HepG2 (cell line): ENCODE data around the gene ARFGAP3. TPM values are rescaled to one million over a fixed set of nuclear protein-coding genes. Genes with fewer than 3 reads are reported as not detected.

Experiments
- ATAC-seq: fragments of 200-7000 bp; cut with Tn5 transposase; 3 replicates; pipeline ENCODE4 v1.9.1; 2020; ENCODE audit warnings: mild to moderate bottlenecking, moderate library complexity
- BruUV-seq: library from RNA; stranded (reverse); fragments of 400-500 nt; replicated peaks from 2 replicates; lab custom pipeline; 2021; lab: Mats Ljungman, UMichigan
- CTCF ChIA-PET: fragments of 300-600 bp; formaldehyde crosslinking; extraction: SDS; loops from one replicate; lab custom pipeline; 2021; ENCODE audit warnings: low total read pairs, inconsistent platforms, low intra/inter-chr PET ratio; lab: Yijun Ruan, JAX
- POLR2A ChIA-PET: fragments of 350-600 bp; sonication (Branson Sonifier 250); formaldehyde crosslinking; loops from one replicate; lab custom pipeline; 2020; ENCODE audit warnings: antibody characterized with exemption, inconsistent platforms; lab: Yijun Ruan, JAX
- DNase-seq: peaks from one replicate; pipeline ENCODE4 v3.0.0-alpha.2; 2015; ENCODE audit warnings: low spot score
- FAIRE-seq: peaks from 3 replicates; lab custom pipeline; 2011; peaks lifted over from hg19 to GRCh38; lab: Jason Lieb, UNC
- H2AFZ ChIP-seq: one replicate; pipeline ENCODE4 v1.6.1; 2011; ENCODE audit warnings: low read length, inconsistent platforms
- H3K27ac ChIP-seq: fragments of 300-600 bp; 3 replicates; pipeline ENCODE4 v1.8.0; 2011; ENCODE audit warnings: mixed run types, mild to moderate bottlenecking, mixed read lengths, low read length, inconsistent platforms; ENCODE audit not compliant: insufficient read depth; ENCODE audit errors: extremely low read length
- H3K27me3 ChIP-seq, 2 experiments: fragments of 200-600 bp in 1 of 2; 2 replicates in 1 of 2; 3 replicates in 1 of 2; pipeline versions ENCODE4 v1.6.0 to v1.8.0; 2011; ENCODE audit warnings: low read length in 2 of 2, mild to moderate bottlenecking in 2 of 2, moderate library complexity in 2 of 2, inconsistent platforms in 1 of 2; ENCODE audit not compliant: insufficient read depth in 2 of 2, control insufficient read depth in 1 of 2
- H3K36me3 ChIP-seq, 2 experiments: fragments of 200-600 bp in 1 of 2; replicated peaks in 1 of 2; 2 replicates in 1 of 2; 3 replicates in 1 of 2; pipeline versions ENCODE4 v1.5.1 to v1.8.0; 2011; ENCODE audit warnings: low read length in 2 of 2, inconsistent platforms in 1 of 2; ENCODE audit not compliant: insufficient read depth in 2 of 2, control insufficient read depth in 1 of 2
- H3K4me1 ChIP-seq: 2 replicates; pipeline ENCODE4 v1.5.1; 2012; ENCODE audit warnings: low read length, inconsistent platforms; ENCODE audit not compliant: insufficient read depth
- H3K4me2 ChIP-seq: 2 replicates; pipeline ENCODE4 v1.6.0; 2011; ENCODE audit warnings: low read depth, low read length, inconsistent platforms
- H3K4me3 ChIP-seq, 3 experiments: fragments of 200-600 bp in 1 of 3; sonication (generic), shearing (Covaris generic) in 1 of 3; replicated peaks in 1 of 3; 2 replicates each; pipeline ENCODE4 v1.5.1; 2011 to 2016; ENCODE audit warnings: low read length in 3 of 3, inconsistent platforms in 2 of 3, low read depth in 2 of 3, mild to moderate bottlenecking in 2 of 3, control low read depth in 1 of 3, mixed read lengths in 1 of 3; ENCODE audit not compliant: insufficient read depth in 1 of 3
- H3K79me2 ChIP-seq: one replicate; pipeline ENCODE4 v1.6.1; 2011; ENCODE audit warnings: low read length, inconsistent platforms; ENCODE audit not compliant: insufficient read depth
- H3K9ac ChIP-seq: 2 replicates; pipeline ENCODE4 v1.6.0; 2011; ENCODE audit warnings: mild to moderate bottlenecking, low read depth, low read length, inconsistent platforms; ENCODE audit not compliant: insufficient read depth
- H3K9me3 ChIP-seq: 2 replicates; pipeline ENCODE4 v1.5.1; 2012; ENCODE audit warnings: mild to moderate bottlenecking, low read length
- H4K20me1 ChIP-seq: 2 replicates; pipeline ENCODE4 v1.6.0; 2011; ENCODE audit warnings: inconsistent platforms, mild to moderate bottlenecking, low read length, moderate library complexity; ENCODE audit not compliant: insufficient read depth
- ARHGAP35 ChIP-seq: sonication (generic); formaldehyde crosslinking; IDR thresholded peaks from 2 replicates; pipeline ENCODE4 v1.9.0; 2022; ENCODE audit warnings: mild to moderate bottlenecking, inconsistent platforms, moderate library complexity, missing genetic modification reagents, borderline replicate concordance
- DR1 ChIP-seq: sonication (generic); formaldehyde crosslinking; IDR thresholded peaks from 2 replicates; pipeline ENCODE4 v1.8.0; 2021; ENCODE audit warnings: mild to moderate bottlenecking, missing genetic modification reagents, inconsistent platforms
- KDM5B ChIP-seq: sonication (generic); formaldehyde crosslinking; IDR thresholded peaks from 2 replicates; pipeline ENCODE4 v1.4.0; 2020; ENCODE audit warnings: missing genetic modification reagents, mild to moderate bottlenecking, borderline replicate concordance
- MTA1 ChIP-seq: sonication (generic); formaldehyde crosslinking; IDR thresholded peaks from 2 replicates; pipeline ENCODE4 v1.4.0; 2020; ENCODE audit warnings: missing genetic modification reagents, mild to moderate bottlenecking, borderline replicate concordance
- RAD21 ChIP-seq: fragments of 450-650 bp; formaldehyde crosslinking; IDR thresholded peaks from 2 replicates; pipeline ENCODE4 v1.5.0; 2020; ENCODE audit warnings: mild to moderate bottlenecking
- ZNF232 ChIP-seq: sonication (generic); formaldehyde crosslinking; IDR thresholded peaks from 2 replicates; pipeline ENCODE4 v1.4.0; 2020; ENCODE audit warnings: missing genetic modification reagents, borderline replicate concordance
- ZNF589 ChIP-seq: sonication (generic); formaldehyde crosslinking; conservative IDR thresholded peaks from 2 replicates; pipeline ENCODE4 v1.8.0; 2022; ENCODE audit warnings: mild to moderate bottlenecking, moderate library complexity, missing genetic modification reagents
- ZNF768 ChIP-seq: sonication (generic); formaldehyde crosslinking; IDR thresholded peaks from 2 replicates; pipeline ENCODE4 v1.4.0; 2020; ENCODE audit warnings: missing genetic modification reagents
- WGBS: methylation state at CpG from one replicate; pipeline ENCODE4 v1.1.6; 2017; ENCODE audit warnings: low lambda C conversion rate; 5-methylcytosine and 5-hydroxymethylcytosine counted together
- in situ Hi-C: cut with HindIII; loops from 2 replicates; pipeline ENCODE4 v1.10.0; 2017; ENCODE audit warnings: low pct_unique_long_range_greater_than_20kb; ENCODE audit not compliant: extremely low pct_ligation_motif_present
- intact Hi-C: fragments of 100-400 bp; cut with micrococcal nuclease; formaldehyde crosslinking; loops from one replicate; pipeline ENCODE4 v1.10.0; 2022; ENCODE audit not compliant: unreplicated experiment
- polyA plus RNA-seq, 8 experiments: library from polyadenylated mRNA; depleted of rRNA in 3 of 8; stranded (reverse) in 7 of 8; unstranded in 1 of 8; fragments of >200 nt; fragmentation: Illumina TruSeq in 4 of 8; extraction: Trizol in 4 of 8; gene quantifications; 2 replicates each; pipeline versions ENCODE4 v1.2.1 to v1.2.3, GENCODE V29; 2011 to 2016; ENCODE audit warnings: low read depth in 4 of 8, missing spikeins in 1 of 8, mixed read lengths in 1 of 8; ENCODE audit not compliant: insufficient read depth in 1 of 8
- total RNA-seq, 5 experiments: library from RNA; depleted of rRNA; stranded (reverse); fragments of >200 nt; fragmentation: Illumina TruSeq; extraction: Trizol; gene quantifications; 2 replicates each; pipeline ENCODE4 v1.2.3, GENCODE V29; 2016; ENCODE audit warnings: low read depth in 1 of 5
- TF ChIP-seq, protein P1 (sequence below): sonication (generic); formaldehyde crosslinking; conservative IDR thresholded peaks from 2 replicates; pipeline ENCODE4 v1.4.0; 2020; ENCODE audit warnings: missing genetic modification reagents
- TF ChIP-seq, protein P2 (sequence below): sonication (generic); formaldehyde crosslinking; IDR thresholded peaks from 2 replicates; pipeline ENCODE4 v1.4.0; 2020; ENCODE audit warnings: mild to moderate bottlenecking, missing genetic modification reagents, borderline replicate concordance
- TF ChIP-seq, protein P3 (sequence below): sonication (generic); formaldehyde crosslinking; IDR thresholded peaks from 2 replicates; pipeline ENCODE4 v1.5.1; 2020; ENCODE audit warnings: mild to moderate bottlenecking, missing genetic modification reagents
- TF ChIP-seq, protein P4 (sequence below): sonication (generic); formaldehyde crosslinking; conservative IDR thresholded peaks from 2 replicates; pipeline ENCODE4 v1.4.0; 2020; ENCODE audit warnings: missing genetic modification reagents
- TF ChIP-seq, protein P5 (sequence below): sonication (generic); formaldehyde crosslinking; conservative IDR thresholded peaks from 2 replicates; pipeline ENCODE4 v1.5.0; 2020; ENCODE audit warnings: missing genetic modification reagents

Gene ARFGAP3
- total and polyA plus RNA-seq, 2 of the 13 experiments (the other 11 are each of a cell fraction or from before 2014, with no cell fraction given), result 41.7 to 61.6 TPM

DNA sequence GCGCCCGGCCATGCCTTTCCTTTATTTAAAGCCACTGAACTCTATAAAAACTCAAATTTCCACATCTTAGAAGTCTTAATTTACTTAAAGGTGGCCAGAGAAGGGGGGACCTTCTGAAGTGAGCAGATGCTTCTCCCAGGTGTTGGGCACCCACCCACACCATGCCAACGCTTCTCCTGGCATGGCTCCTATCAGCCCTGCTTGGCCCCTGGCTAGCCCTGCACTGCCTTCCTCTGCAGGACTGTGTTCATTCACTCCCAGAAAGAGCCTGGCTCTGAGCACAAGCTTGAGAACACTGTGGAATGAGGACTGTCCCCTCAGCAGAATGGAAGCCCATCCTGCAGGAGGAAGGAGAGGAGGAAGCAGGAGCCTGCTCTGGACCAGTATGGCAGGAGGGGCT lies 34.6 kb upstream of the ARFGAP3 start:
- Histone ChIP-seq H3K9me3 (no peaks in the 10 kb centered on the region), H2AFZ (no peak overlapping the region), H4K20me1 (peaks cover 5% of the 10 kb centered on the region), H3K27me3 (no peaks in the 10 kb centered on the region), H3K9ac (no peak overlapping the region), H3K36me3 (peaks cover 45 to 66% of the 10 kb centered on the region in 2 experiments), H3K4me3 (no peak overlapping the region), H3K4me1 (no peaks in the 10 kb centered on the region), H3K27ac (no peak overlapping the region), H3K79me2 (peaks cover 11% of the 10 kb centered on the region), H3K4me2 (no peak overlapping the region)
- no TSS peak for BruUV-seq
- CTCF ChIA-PET, result no interaction called here
- intact Hi-C loops (no loop called here), in situ Hi-C loops (no loop called here)
- DNase-seq (no peak), ATAC-seq (no peak), FAIRE-seq (no peak)
- POLR2A ChIA-PET, result no interaction called here
- 100% methylated on average over 3 of the region's 3 CpGs for WGBS
- TF ChIP-seq, protein P1, sequence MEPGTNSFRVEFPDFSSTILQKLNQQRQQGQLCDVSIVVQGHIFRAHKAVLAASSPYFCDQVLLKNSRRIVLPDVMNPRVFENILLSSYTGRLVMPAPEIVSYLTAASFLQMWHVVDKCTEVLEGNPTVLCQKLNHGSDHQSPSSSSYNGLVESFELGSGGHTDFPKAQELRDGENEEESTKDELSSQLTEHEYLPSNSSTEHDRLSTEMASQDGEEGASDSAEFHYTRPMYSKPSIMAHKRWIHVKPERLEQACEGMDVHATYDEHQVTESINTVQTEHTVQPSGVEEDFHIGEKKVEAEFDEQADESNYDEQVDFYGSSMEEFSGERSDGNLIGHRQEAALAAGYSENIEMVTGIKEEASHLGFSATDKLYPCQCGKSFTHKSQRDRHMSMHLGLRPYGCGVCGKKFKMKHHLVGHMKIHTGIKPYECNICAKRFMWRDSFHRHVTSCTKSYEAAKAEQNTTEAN (CRISPR knock-in tag), result no peak
- TF ChIP-seq ZNF232 (no peak), ZNF768 (CRISPR knock-in tag) (no peak), KDM5B (CRISPR knock-in tag) (no peak), ARHGAP35 (no peak), ZNF589 (no peak), MTA1 (CRISPR knock-in tag) (no peak), RAD21 (no peak), DR1 (no peak)
- TF ChIP-seq, protein P2, sequence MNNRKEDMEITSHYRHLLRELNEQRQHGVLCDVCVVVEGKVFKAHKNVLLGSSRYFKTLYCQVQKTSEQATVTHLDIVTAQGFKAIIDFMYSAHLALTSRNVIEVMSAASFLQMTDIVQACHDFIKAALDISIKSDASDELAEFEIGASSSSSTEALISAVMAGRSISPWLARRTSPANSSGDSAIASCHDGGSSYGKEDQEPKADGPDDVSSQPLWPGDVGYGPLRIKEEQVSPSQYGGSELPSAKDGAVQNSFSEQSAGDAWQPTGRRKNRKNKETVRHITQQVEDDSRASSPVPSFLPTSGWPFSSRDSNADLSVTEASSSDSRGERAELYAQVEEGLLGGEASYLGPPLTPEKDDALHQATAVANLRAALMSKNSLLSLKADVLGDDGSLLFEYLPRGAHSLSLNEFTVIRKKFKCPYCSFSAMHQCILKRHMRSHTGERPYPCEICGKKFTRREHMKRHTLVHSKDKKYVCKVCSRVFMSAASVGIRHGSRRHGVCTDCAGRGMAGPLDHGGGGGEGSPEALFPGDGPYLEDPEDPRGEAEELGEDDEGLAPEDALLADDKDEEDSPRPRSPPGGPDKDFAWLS (CRISPR knock-in tag), result no peak
- TF ChIP-seq, protein P3, sequence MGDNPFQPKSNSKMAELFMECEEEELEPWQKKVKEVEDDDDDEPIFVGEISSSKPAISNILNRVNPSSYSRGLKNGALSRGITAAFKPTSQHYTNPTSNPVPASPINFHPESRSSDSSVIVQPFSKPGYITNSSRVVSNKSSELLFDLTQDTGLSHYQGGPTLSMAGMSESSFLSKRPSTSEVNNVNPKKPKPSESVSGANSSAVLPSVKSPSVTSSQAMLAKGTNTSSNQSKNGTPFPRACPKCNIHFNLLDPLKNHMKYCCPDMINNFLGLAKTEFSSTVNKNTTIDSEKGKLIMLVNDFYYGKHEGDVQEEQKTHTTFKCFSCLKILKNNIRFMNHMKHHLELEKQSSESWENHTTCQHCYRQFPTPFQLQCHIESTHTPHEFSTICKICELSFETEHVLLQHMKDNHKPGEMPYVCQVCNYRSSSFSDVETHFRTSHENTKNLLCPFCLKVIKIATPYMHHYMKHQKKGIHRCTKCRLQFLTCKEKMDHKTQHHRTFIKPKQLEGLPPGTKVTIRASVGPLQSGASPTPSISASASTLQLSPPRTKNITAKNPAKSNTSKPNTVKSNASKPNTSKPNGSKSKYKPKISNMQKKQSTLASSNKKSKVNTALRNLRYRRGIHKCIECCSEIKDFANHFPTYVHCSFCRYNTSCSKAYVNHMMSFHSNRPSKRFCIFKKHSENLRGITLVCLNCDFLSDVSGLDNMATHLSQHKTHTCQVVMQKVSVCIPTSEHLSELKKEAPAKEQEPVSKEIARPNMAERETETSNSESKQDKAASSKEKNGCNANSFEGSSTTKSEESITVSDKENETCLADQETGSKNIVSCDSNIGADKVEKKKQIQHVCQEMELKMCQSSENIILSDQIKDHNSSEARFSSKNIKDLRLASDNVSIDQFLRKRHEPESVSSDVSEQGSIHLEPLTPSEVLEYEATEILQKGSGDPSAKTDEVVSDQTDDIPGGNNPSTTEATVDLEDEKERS (CRISPR knock-in tag), result no peak
- TF ChIP-seq, protein P4, sequence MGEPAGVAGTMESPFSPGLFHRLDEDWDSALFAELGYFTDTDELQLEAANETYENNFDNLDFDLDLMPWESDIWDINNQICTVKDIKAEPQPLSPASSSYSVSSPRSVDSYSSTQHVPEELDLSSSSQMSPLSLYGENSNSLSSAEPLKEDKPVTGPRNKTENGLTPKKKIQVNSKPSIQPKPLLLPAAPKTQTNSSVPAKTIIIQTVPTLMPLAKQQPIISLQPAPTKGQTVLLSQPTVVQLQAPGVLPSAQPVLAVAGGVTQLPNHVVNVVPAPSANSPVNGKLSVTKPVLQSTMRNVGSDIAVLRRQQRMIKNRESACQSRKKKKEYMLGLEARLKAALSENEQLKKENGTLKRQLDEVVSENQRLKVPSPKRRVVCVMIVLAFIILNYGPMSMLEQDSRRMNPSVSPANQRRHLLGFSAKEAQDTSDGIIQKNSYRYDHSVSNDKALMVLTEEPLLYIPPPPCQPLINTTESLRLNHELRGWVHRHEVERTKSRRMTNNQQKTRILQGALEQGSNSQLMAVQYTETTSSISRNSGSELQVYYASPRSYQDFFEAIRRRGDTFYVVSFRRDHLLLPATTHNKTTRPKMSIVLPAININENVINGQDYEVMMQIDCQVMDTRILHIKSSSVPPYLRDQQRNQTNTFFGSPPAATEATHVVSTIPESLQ (CRISPR knock-in tag), result no peak
- TF ChIP-seq, protein P5, sequence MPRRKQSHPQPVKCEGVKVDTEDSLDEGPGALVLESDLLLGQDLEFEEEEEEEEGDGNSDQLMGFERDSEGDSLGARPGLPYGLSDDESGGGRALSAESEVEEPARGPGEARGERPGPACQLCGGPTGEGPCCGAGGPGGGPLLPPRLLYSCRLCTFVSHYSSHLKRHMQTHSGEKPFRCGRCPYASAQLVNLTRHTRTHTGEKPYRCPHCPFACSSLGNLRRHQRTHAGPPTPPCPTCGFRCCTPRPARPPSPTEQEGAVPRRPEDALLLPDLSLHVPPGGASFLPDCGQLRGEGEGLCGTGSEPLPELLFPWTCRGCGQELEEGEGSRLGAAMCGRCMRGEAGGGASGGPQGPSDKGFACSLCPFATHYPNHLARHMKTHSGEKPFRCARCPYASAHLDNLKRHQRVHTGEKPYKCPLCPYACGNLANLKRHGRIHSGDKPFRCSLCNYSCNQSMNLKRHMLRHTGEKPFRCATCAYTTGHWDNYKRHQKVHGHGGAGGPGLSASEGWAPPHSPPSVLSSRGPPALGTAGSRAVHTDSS (CRISPR knock-in tag), result no peak
